Renal cortical epithelial cell (primary cell): Measurements from ENCODE around the gene PHYHIPL. TPM values are rescaled to one million over a fixed set of nuclear protein-coding genes. Genes with fewer than 3 reads are reported as not detected.

ENCODE experiments used
- DNase-seq: peaks from one replicate; pipeline ENCODE4 v3.0.0-alpha.2; 2011; ENCODE audit warnings: low read depth
- total RNA-seq: library from RNA; depleted of rRNA; stranded (reverse); fragments of >200 nt; gene quantifications from 2 replicates; pipeline ENCODE4 v1.2.3, GENCODE V29; 2014

PHYHIPL gene
- total RNA-seq = 0.15 and 0.35 TPM in 2 replicates

GRCh38 chr10:59176241-59177030 lies at the start of gene PHYHIPL:
Gene PHYHIPL (plus strand): TSS chr10:59176643. CDS start chr10:59176854, 211 bp downstream.
- DNase-seq = no peak

DNA sequence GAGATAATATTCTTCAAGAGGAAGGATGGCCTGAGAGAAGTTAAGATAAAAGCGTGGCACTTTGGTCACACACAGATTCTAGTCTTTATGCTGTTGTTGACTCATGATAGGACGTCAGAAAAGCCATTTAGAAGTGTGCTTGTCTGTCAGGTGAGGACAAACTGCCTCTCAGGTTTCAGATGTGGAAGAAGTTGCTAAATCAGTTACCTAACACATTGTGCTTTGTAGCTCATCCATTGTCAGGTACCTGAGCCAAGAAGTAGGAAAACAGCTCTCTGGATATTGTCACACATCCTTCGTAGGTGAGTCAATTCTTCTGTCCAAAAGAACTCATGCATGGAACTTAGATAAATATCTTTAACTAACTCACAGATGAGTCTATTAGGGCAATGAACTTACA lies 49.5 kb upstream of the PHYHIPL start:
- DNase-seq = peak; percentile 88

DNA sequence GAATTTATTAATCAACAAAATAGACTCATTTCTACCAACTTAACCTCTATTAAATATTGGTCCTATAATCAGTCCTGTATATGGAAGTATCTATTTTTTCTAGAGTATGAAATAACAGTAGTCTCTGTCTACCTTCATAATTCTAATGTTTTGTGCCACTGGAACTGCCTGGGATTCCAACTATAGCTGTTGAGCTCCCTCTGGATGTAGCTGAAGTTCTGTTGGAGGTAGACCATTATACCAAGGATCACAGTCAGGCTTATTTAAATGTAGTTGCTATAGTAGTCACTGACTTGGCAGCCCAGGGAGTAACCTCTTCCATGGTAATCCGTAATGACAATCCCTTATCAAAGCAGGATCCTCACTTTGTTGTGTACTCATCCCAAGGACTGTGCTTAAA lies 48.5 kb upstream of the PHYHIPL start:
- DNase-seq = no peak

GRCh38 chr10:59129867-59130266 lies 46.6 kb upstream of the PHYHIPL start:
- DNase-seq = no peak

GRCh38 chr10:59131666-59132065 lies 44.8 kb upstream of the PHYHIPL start:
- no peak for DNase-seq

DNA sequence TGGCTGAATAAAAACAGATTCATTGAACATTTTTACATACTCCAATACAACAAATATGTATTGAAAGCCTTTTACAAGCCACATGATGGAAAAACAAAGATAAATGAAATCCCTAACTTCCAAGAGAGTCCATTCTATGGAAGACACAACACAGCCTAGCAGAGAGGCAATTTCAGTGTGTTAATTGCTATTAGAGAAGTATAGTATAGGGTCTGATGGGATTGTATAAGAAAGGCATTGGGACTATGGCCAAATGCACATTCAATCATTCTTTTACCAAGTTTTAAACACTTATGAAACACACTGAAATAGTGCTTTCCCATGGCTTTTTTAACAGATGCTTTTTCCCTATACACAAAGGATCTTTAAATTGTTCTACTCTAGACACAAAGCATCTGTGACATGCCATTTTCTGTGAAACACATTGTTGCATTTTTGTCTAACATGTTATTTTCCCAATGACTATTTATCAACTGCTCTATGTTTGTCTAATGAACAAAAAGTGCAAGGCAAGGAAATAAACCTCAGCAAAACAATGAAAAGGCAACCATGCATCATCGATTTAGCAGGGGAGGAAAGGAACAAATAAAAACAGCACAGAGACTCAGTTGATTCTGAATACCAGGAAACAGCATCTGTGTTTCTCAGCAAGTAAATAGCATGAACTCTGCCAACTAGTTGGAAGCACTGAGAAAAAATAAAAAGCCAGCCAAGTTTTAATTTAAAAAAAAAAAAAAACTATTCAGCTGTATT lies 42.4 kb upstream of the PHYHIPL start:
- DNase-seq = peak; percentile 39

GRCh38 chr10:59134785-59135184 lies 41.7 kb upstream of the PHYHIPL start:
- no peak for DNase-seq

- DNase-seq = no peak
Observed at GRCh38 chr10:59135275-59135674, 41.2 kb upstream of the PHYHIPL start.

DNA sequence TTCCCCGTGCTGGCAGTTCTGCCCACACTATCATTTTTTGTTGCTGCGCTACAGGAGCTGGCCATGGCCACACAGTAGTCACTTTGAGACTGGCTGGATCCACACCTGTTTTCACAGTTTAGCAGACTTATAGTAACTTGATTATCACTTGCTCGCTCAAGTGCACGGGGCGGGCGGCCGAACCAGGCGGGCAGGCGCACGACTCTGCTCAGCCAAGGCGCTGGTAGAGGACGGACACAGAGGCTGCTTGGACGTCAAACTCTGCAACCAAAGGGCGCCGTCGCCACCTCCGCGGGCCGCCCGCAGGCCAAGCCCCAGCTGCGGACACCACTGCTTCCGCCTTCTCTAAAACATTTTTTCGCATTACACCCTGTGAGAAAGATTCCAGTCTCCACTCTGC lies 38.4 kb upstream of the PHYHIPL start:
- no peak for DNase-seq

- no peak for DNase-seq
Observed at GRCh38 chr10:59143544-59143943, 32.9 kb upstream of the PHYHIPL start.

DNA sequence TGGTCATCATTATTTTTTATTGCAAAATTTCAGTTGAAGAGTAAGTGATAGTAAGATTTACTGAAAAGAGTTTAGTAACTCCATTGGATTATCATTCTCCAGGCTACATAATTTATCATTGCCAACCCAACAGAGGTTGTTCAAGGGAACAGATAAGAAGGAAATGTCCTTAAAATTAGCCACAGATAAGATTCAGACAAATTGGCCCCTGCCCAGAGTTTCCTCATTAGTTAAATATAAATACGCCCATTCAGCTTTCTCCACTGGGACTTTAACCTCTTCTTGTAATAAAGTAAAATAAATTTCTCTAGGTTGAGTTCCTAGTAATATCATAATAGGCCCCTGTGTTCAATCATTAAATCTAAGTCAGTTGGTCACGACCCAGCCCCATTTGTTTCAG lies 27.7 kb upstream of the PHYHIPL start:
- DNase-seq = no peak

DNA sequence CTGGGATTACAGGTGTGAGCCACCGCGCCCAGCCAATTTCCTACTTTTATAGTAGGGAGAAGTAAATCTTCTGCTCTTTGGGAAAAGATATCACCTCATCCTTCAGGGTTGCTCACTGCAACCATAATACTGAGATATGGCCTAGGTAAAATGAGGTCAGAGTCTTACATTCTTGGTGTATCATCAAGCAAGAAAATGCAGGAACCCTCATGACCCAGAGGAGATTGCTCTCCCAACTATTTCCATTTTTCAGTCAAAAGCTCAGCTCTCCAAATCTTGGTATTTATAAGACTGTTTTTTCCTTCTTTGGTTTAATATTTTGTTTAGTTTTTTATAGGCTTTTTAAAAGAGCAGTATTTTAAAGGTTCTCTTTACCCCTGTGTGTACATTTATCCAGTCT lies 20.9 kb upstream of the PHYHIPL start:
- DNase-seq = no peak

- DNase-seq = no peak
Observed at GRCh38 chr10:59167512-59167911, 8.9 kb upstream of the PHYHIPL start.

- no peak for DNase-seq
Observed at GRCh38 chr10:59172567-59172966, 3.9 kb upstream of the PHYHIPL start.

DNA sequence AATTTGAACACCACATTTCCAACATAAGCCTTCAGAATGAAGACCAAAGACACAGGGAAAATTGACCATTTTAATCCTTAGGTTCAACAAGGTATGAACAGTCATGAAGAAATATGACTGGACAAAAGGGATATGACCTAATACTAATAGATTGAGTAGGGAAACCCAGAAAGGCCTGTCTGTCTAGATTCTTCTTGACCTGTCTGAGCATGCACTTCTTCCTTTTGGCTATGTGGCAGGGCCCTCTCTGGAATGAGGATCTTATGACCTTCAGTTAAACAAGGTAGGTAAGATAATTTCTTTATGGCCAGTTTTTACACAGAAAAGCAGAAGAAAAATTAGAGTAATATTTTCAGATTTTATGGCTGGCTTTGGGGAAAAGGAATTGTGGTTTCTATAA lies 3.0 kb upstream of the PHYHIPL start:
- no peak for DNase-seq

DNA sequence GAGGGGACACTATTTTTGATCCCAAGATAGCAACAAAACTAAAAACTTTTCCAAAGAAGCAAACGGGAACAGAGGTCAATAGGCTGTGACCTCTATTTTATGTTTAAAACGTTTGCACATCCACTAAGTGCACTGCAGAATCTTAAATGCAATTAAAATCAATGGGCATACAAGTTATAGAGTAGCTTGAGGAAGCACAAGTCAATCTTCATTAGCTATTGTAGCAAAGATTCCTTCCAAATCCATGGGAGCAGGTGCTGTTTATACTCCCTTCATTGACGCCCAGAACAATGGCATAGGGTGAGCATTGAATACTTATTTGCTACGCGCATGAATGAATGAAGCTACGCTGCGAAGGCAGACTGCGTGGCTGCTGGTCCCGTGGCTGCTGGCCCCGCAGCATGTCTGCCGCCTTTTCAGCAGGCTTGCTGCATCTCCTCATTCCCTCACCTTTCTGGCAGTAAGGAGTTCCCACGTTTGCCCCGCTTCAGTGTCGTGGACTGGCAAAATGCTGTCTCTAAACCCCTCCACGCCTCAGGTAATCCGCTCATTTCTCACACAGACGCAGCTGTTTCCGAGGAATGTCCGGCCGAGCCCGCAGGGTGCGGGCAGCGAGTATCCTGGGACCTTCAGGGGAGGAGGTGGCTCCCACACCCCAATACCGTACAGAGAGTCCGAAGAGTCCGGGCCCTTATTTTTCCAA lies 754 bp upstream of the PHYHIPL start:
- no peak for DNase-seq

DNA sequence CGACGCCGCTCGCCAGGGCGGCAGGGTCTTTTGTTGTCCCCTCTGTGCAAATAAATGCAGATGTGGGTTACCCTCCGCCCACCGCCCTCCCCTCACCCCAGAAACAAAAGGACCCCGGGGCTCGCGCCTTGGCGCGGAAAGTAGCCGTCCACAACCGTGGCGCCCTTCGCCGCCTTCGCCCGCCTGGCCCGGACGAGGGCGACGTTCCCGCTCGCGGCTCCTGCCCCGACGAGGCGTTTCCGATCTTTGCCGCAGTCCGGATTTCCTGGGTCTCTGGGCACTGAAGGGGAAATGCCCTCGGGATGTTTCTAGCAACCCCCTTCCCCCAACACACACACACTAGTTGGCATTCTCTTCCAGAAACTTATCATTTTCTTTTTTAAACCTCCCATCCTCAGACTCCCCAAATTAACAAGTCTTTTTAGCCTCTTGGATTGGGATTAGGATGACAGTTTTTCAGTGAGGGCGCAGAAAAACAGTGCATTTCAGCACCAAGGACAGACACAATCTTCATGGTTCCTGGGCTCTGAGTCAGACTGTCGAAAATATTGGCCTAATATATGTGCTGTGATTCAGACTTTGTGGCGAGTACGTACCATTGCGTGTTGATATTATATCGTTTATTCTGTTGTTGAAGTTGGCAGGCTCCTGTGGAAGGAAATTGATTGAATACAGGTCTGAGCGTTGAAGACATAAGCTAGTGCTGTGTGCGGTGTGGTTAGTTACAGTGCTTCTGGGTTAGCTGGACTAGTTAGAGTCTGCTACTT lies 771 bp downstream of the PHYHIPL start:
- DNase-seq = peak; percentile 75

GRCh38 chr10:59177836-59178235 lies 1.4 kb downstream of the PHYHIPL start:
- DNase-seq = peak; percentile 19

- no peak for DNase-seq
Observed at GRCh38 chr10:59179068-59179467, 2.6 kb downstream of the PHYHIPL start.

- DNase-seq = no peak
Observed at GRCh38 chr10:59180689-59181270, 4.3 kb downstream of the PHYHIPL start.

GRCh38 chr10:59181668-59182067 lies 5.2 kb downstream of the PHYHIPL start:
- peak; percentile 85 for DNase-seq
